Muscle layer of duodenum (tissue), 2 donors: ENCODE data around the gene TRNT1.
A peak's percentile ranks its signal among the peaks of the same experiment; 100 is the strongest.

Experiments used
- H3K27ac ChIP-seq: one replicate; pipeline ENCODE4 v1.7.0; 2013; ENCODE audit warnings: mild to moderate bottlenecking, low read length
- H3K27me3 ChIP-seq: one replicate; pipeline ENCODE4 v1.7.0; 2013; ENCODE audit warnings: low read depth, mild to moderate bottlenecking, control low read depth, low read length
- H3K36me3 ChIP-seq, 2 donors: one replicate each; pipeline ENCODE4 v1.7.0; 2013; ENCODE audit warnings: low read length in 2 of 2, control low read depth in 1 of 2, mild to moderate bottlenecking in 1 of 2; ENCODE audit not compliant: insufficient read depth in 2 of 2, control insufficient read depth in 1 of 2
- H3K4me1 ChIP-seq, 2 donors: one replicate each; pipeline ENCODE4 v1.7.0; 2013; ENCODE audit warnings: low read length in 2 of 2, mild to moderate bottlenecking in 2 of 2, control low read depth in 1 of 2, moderate library complexity in 1 of 2; ENCODE audit not compliant: insufficient read depth in 2 of 2, control insufficient read depth in 1 of 2
- H3K4me3 ChIP-seq, 2 donors: one replicate each; pipeline ENCODE4 v1.7.0; 2013; ENCODE audit warnings: low read length in 2 of 2, low read depth in 1 of 2, mild to moderate bottlenecking in 1 of 2
- H3K9me3 ChIP-seq, 2 donors: one replicate each; pipeline ENCODE4 v1.7.0; 2013; ENCODE audit warnings: low read length in 2 of 2, control low read depth in 1 of 2, mild to moderate bottlenecking in 1 of 2; ENCODE audit not compliant: control insufficient read depth in 1 of 2
- donor health status: healthy.

TRNT1 gene

GRCh38 chr3:3179407-3180094 is 52.8 kb downstream of the TRNT1 start, which contains the start of gene CRBN:
Gene CRBN, minus strand, starts transcription at chr3:3179691. Its CDS starts 4 bp downstream, at chr3:3179687.
- Histone ChIP-seq H3K27me3 (no peaks in the 10 kb centered on the region), H3K4me3 (peak within 1 kb of the TSS; percentile 99), H3K4me1 (peaks cover 12 to 28% of the 10 kb centered on the region in 2 donors), H3K27ac (peak within 1 kb of the TSS; percentile 74), H3K36me3 (no peaks in the 10 kb centered on the region), H3K9me3 (no peaks in the 10 kb centered on the region)

GRCh38 chr3:3180456-3180855 is 53.7 kb downstream of the TRNT1 start:
- no peak overlapping the region for H3K27ac ChIP-seq
- H3K4me1 ChIP-seq = peaks cover 12 to 28% of the 10 kb centered on the region in 2 donors
- no peaks in the 10 kb centered on the region for H3K9me3 ChIP-seq
- no peaks in the 10 kb centered on the region for H3K27me3 ChIP-seq
- no peak overlapping the region for H3K4me3 ChIP-seq
- no peaks in the 10 kb centered on the region for H3K36me3 ChIP-seq

- Histone ChIP-seq H3K4me1 (no peaks in the 10 kb centered on the region), H3K27ac (no peak overlapping the region), H3K36me3 (no peaks in the 10 kb centered on the region), H3K9me3 (peaks cover 0 to 14% of the 10 kb centered on the region in 2 donors), H3K4me3 (no peak overlapping the region), H3K27me3 (no peaks in the 10 kb centered on the region)
Measured at GRCh38 chr3:3184876-3185275, 58.1 kb downstream of the TRNT1 start.

- Histone ChIP-seq H3K4me3 (no peak overlapping the region), H3K27ac (no peak overlapping the region), H3K27me3 (no peaks in the 10 kb centered on the region), H3K36me3 (no peaks in the 10 kb centered on the region), H3K4me1 (no peaks in the 10 kb centered on the region), H3K9me3 (peaks cover 0 to 14% of the 10 kb centered on the region in 2 donors)
Measured at GRCh38 chr3:3189102-3189727, 62.5 kb downstream of the TRNT1 start.

- H3K27me3 ChIP-seq = no peaks in the 10 kb centered on the region
- no peaks in the 10 kb centered on the region for H3K4me1 ChIP-seq
- H3K4me3 ChIP-seq = no peak overlapping the region
- H3K36me3 ChIP-seq = no peaks in the 10 kb centered on the region
- peaks cover 0 to 14% of the 10 kb centered on the region in 2 donors for H3K9me3 ChIP-seq
- H3K27ac ChIP-seq = no peak overlapping the region
Measured at GRCh38 chr3:3189961-3190360, 63.2 kb downstream of the TRNT1 start.

- Histone ChIP-seq H3K27ac (no peak overlapping the region), H3K36me3 (no peaks in the 10 kb centered on the region), H3K27me3 (no peaks in the 10 kb centered on the region), H3K4me3 (no peak overlapping the region), H3K4me1 (no peaks in the 10 kb centered on the region), H3K9me3 (peaks cover 0 to 6% of the 10 kb centered on the region in 2 donors)
Measured at GRCh38 chr3:3191675-3192285, 65.0 kb downstream of the TRNT1 start.

- Histone ChIP-seq H3K36me3 (no peaks in the 10 kb centered on the region), H3K27ac (no peak overlapping the region), H3K27me3 (no peaks in the 10 kb centered on the region), H3K4me3 (no peak overlapping the region), H3K4me1 (no peaks in the 10 kb centered on the region), H3K9me3 (peaks cover 0 to 1% of the 10 kb centered on the region in 2 donors)
Measured at GRCh38 chr3:3192286-3192675, 65.5 kb downstream of the TRNT1 start.

GRCh38 chr3:3194861-3195260 is 68.1 kb downstream of the TRNT1 start:
- H3K4me3 ChIP-seq = no peak overlapping the region
- H3K27me3 ChIP-seq = no peaks in the 10 kb centered on the region
- H3K36me3 ChIP-seq = no peaks in the 10 kb centered on the region
- no peak overlapping the region for H3K27ac ChIP-seq
- no peaks in the 10 kb centered on the region for H3K4me1 ChIP-seq
- no peaks in the 10 kb centered on the region for H3K9me3 ChIP-seq

GRCh38 chr3:3196148-3196861 is 69.6 kb downstream of the TRNT1 start:
- H3K4me3 ChIP-seq = no peak overlapping the region
- H3K27ac ChIP-seq = no peak overlapping the region
- no peaks in the 10 kb centered on the region for H3K36me3 ChIP-seq
- no peaks in the 10 kb centered on the region for H3K27me3 ChIP-seq
- no peaks in the 10 kb centered on the region for H3K4me1 ChIP-seq
- no peaks in the 10 kb centered on the region for H3K9me3 ChIP-seq
